Measurements from ENCODE around the gene MED23.
"Not testable (repeated sequence)": the region's sequence is repeated elsewhere in the genome, so short reads cannot be mapped to it uniquely, and the experiment has no call there.

Gene MED23

GRCh38 chr6:131572686-131573415, 55.2 kb downstream of the MED23 start, which contains the start of gene ARG1:
Gene ARG1, plus strand, starts transcription at chr6:131573226. Its CDS starts 57 bp downstream, at chr6:131573283.
- DNase-seq (ENCODE audit: low read depth in 2 of 2) = no peak

- DNase-seq (ENCODE audit: low read depth in 2 of 2) = no peak
Observed at GRCh38 chr6:131568726-131569125, 59.3 kb downstream of the MED23 start.

GRCh38 chr6:131565056-131565455, 63.0 kb downstream of the MED23 start:
- no peak for DNase-seq (ENCODE audit: low read depth in 2 of 2)

GRCh38 chr6:131561925-131562707, 65.9 kb downstream of the MED23 start:
- DNase-seq (ENCODE audit: low read depth in 2 of 2) = no peak

GRCh38 chr6:131558922-131559321, 69.1 kb downstream of the MED23 start:
- no peak for DNase-seq (ENCODE audit: low read depth in 2 of 2)

GRCh38 chr6:131555992-131556391, 72.0 kb downstream of the MED23 start:
- DNase-seq (ENCODE audit: low read depth in 2 of 2) = no peak

- DNase-seq (ENCODE audit: low read depth in 2 of 2) = no peak
Observed at GRCh38 chr6:131552572-131552971, 75.5 kb downstream of the MED23 start.

GRCh38 chr6:131551902-131552301, 76.1 kb downstream of the MED23 start:
- no peak for DNase-seq (ENCODE audit: low read depth in 2 of 2)

GRCh38 chr6:131549811-131550210, 78.2 kb downstream of the MED23 start:
- no peak for DNase-seq (ENCODE audit: low read depth in 2 of 2)

GRCh38 chr6:131548441-131548840, 79.6 kb downstream of the MED23 start:
- no peak for DNase-seq (ENCODE audit: low read depth in 2 of 2)

GRCh38 chr6:131547488-131547887, 80.6 kb downstream of the MED23 start:
- DNase-seq (ENCODE audit: low read depth in 2 of 2) = no peak

GRCh38 chr6:131545317-131545716, 82.7 kb downstream of the MED23 start:
- DNase-seq (ENCODE audit: low read depth in 2 of 2) = no peak

- DNase-seq (ENCODE audit: low read depth in 2 of 2) = not testable (repeated sequence)
Observed at GRCh38 chr6:131538615-131539014, 89.4 kb downstream of the MED23 start.

GRCh38 chr6:131532580-131533039, 95.4 kb downstream of the MED23 start:
- no peak for DNase-seq (ENCODE audit: low read depth in 2 of 2)

GRCh38 chr6:131531681-131532080, 96.4 kb downstream of the MED23 start:
- DNase-seq (ENCODE audit: low read depth in 2 of 2) = not testable (repeated sequence)

GRCh38 chr6:131530936-131531335, 97.1 kb downstream of the MED23 start:
- DNase-seq (ENCODE audit: low read depth in 2 of 2) = not testable (repeated sequence)

- DNase-seq (ENCODE audit: low read depth in 2 of 2) = no peak
Observed at GRCh38 chr6:131524695-131525336, 103.2 kb downstream of the MED23 start.

GRCh38 chr6:131523988-131524673, 103.9 kb downstream of the MED23 start:
- no peak for DNase-seq (ENCODE audit: low read depth in 2 of 2)
